Measurements from ENCODE around the gene PDIA5. TPM values are rescaled to one million over a fixed set of nuclear protein-coding genes. Genes with fewer than 3 reads are reported as not detected.

Gene PDIA5
- total RNA-seq, 4 donors from 2014 or later = 4.6 to 17.1 (median 5.3) TPM

- WGBS, 2 donors = 50 to 61% methylated on average over 8 of the region's 8 CpGs
- intact Hi-C loops (cut with DNase I; ENCODE audit: low total_unique reads) = no loop called here
- no peak overlapping the region for H3K4me3 ChIP-seq (ENCODE audit: low read depth, poor library complexity, severe bottlenecking)
- peak in 1 of 2 donors; percentile 52 for DNase-seq (ENCODE audit: low spot score in 2 of 2)
- TF ChIP-seq POLR2A (IDR thresholded peaks at IDR 0.05) = no peak
- no peak for TF ChIP-seq CTCF (IDR thresholded peaks at IDR 0.05)
Observed at GRCh38 chr3:123081718-123082369, 15.0 kb downstream of the PDIA5 start.

GRCh38 chr3:123082370-123083065 lies 15.7 kb downstream of the PDIA5 start:
- peak in 1 of 2 donors; percentile 80 for DNase-seq (ENCODE audit: low spot score in 2 of 2)
- TF ChIP-seq CTCF (IDR thresholded peaks at IDR 0.05) (no peak), POLR2A (IDR thresholded peaks at IDR 0.05) (no peak)
- WGBS, 2 donors = 66 to 74% methylated on average over 10 of the region's 10 CpGs
- intact Hi-C loops (cut with DNase I; ENCODE audit: low total_unique reads) = no loop called here
- no peak overlapping the region for H3K4me3 ChIP-seq (ENCODE audit: low read depth, poor library complexity, severe bottlenecking)

- 33 to 40% methylated on average over 8 of the region's 8 CpGs for WGBS, 2 donors
- DNase-seq (ENCODE audit: low spot score in 2 of 2) = peak in 1 of 2 donors; percentile 83
- TF ChIP-seq CTCF (IDR thresholded peaks at IDR 0.05) (no peak), POLR2A (IDR thresholded peaks at IDR 0.05) (no peak)
- intact Hi-C loops (cut with DNase I; ENCODE audit: low total_unique reads) = no loop called here
- no peak overlapping the region for H3K4me3 ChIP-seq (ENCODE audit: low read depth, poor library complexity, severe bottlenecking)
Observed at GRCh38 chr3:123083383-123084124, 16.7 kb downstream of the PDIA5 start.

GRCh38 chr3:123084192-123084591 lies 17.4 kb downstream of the PDIA5 start:
- no peak for TF ChIP-seq CTCF (IDR thresholded peaks at IDR 0.05)
- TF ChIP-seq POLR2A (IDR thresholded peaks at IDR 0.05) = no peak
- intact Hi-C loops (cut with DNase I; ENCODE audit: low total_unique reads) = no loop called here
- 45 to 55% methylated on average over 6 of the region's 6 CpGs for WGBS, 2 donors
- DNase-seq (ENCODE audit: low spot score in 2 of 2) = peak in 1 of 2 donors; percentile 84
- H3K4me3 ChIP-seq (ENCODE audit: low read depth, poor library complexity, severe bottlenecking) = no peak overlapping the region

DNA sequence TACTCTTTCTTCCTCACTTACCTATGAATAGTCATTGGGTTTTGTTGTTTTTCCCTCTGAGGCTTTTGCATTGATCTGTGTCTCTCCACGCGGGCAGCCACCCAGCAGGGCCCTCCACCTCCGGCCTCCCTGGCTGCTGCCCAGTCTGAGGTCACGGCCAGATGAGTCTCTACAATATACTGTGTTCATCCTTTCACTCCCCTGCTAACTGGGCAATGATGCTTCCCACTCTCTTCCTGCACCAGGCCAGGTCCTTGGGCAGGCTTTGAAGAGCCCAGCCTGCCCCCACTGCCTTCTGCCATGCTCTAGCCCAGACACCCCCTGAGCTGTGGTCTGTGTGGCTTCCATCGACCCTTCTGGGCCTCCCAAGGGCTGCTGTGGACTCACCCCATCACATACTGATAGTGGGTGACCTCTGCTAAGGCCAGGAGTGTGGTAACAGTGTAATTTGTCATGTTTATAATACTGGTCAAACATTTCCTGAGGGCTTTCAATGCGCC lies 18.0 kb downstream of the PDIA5 start:
- 67 to 80% methylated on average over 6 of the region's 6 CpGs for WGBS, 2 donors
- no peak for DNase-seq (ENCODE audit: low spot score in 2 of 2)
- no peak overlapping the region for H3K4me3 ChIP-seq (ENCODE audit: low read depth, poor library complexity, severe bottlenecking)
- intact Hi-C loops (cut with DNase I; ENCODE audit: low total_unique reads) = no loop called here
- no peak for TF ChIP-seq CTCF (IDR thresholded peaks at IDR 0.05)
- TF ChIP-seq POLR2A (IDR thresholded peaks at IDR 0.05) = no peak
